Measurements from ENCODE around the gene KREMEN2.

The KREMEN2 gene

DNA sequence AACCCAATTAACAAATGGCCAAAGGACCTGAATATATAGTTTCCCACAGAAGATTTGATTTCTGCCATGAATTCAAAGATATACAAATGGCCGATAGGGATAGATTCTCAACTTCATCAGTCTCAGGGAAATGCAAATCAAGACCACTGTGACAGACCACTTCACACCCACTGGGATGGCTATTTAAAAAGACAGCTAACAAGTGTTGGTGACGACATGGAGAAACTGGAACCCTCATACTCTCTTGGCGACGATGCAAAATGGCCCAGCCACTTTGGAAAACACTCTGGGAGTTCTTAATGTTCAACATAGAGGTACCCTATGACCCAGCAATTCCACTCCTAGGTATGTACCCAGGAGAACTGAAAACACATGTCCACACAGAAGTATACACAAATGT lies 17.4 kb upstream of the KREMEN2 start:
- H3K27ac ChIP-seq: no peak overlapping the region
- no peak for TF ChIP-seq CTCF (conservative IDR thresholded peaks at IDR 0.05)

- no peak for TF ChIP-seq CTCF (conservative IDR thresholded peaks at IDR 0.05)
- no peak overlapping the region for H3K27ac ChIP-seq
Observed at GRCh38 chr16:2948807-2949704, 15.0 kb upstream of the KREMEN2 start.

- no peak overlapping the region for H3K27ac ChIP-seq
- TF ChIP-seq CTCF (conservative IDR thresholded peaks at IDR 0.05): no peak
Observed at GRCh38 chr16:2949705-2950352, 14.2 kb upstream of the KREMEN2 start.

- no peak for TF ChIP-seq CTCF (conservative IDR thresholded peaks at IDR 0.05)
Observed at GRCh38 chr16:2950353-2950724, 13.7 kb upstream of the KREMEN2 start.

GRCh38 chr16:2950773-2951172 lies 13.3 kb upstream of the KREMEN2 start:
- TF ChIP-seq CTCF (conservative IDR thresholded peaks at IDR 0.05): no peak
- no peak overlapping the region for H3K27ac ChIP-seq

More at GRCh38 chr16:2950353-2950724, 13.7 kb upstream of the KREMEN2 start:
- no peak overlapping the region for H3K27ac ChIP-seq

GRCh38 chr16:2952679-2953078 lies 11.4 kb upstream of the KREMEN2 start:
- H3K27ac ChIP-seq: no peak overlapping the region
- TF ChIP-seq CTCF (conservative IDR thresholded peaks at IDR 0.05): no peak

GRCh38 chr16:2953706-2954627 lies 10.1 kb upstream of the KREMEN2 start:
- H3K27ac ChIP-seq: no peak overlapping the region
- no peak for TF ChIP-seq CTCF (conservative IDR thresholded peaks at IDR 0.05)
